Right atrium auricular region (tissue), 2 donors: ENCODE data around the gene MON2. TPM values are rescaled to one million over a fixed set of nuclear protein-coding genes. Genes with fewer than 3 reads are reported as not detected.
"Not testable (repeated sequence)": the region's sequence is repeated elsewhere in the genome, so short reads cannot be mapped to it uniquely, and the experiment has no call there.

Source experiments
- DNase-seq: peaks from one replicate; pipeline ENCODE4 v3.0.0-alpha.2; 2019; ENCODE audit warnings: low spot score
- H3K27ac ChIP-seq, 2 donors: fragments of 200-600 bp; sonication (generic); 1 replicate in 1 of 2; 2 replicates in 1 of 2; pipeline ENCODE4 v1.5.1; 2016 to 2019
- H3K27me3 ChIP-seq, 2 donors: fragments of 200-600 bp; sonication (generic); one replicate each; pipeline versions ENCODE4 v1.5.1 to v1.6.0; 2017 to 2019
- H3K36me3 ChIP-seq: fragments of 200-600 bp; sonication (generic); one replicate; pipeline ENCODE4 v1.5.1; 2016
- H3K4me1 ChIP-seq, 2 donors: fragments of 200-600 bp; sonication (generic); one replicate each; pipeline versions ENCODE4 v1.5.1 to v1.6.0; 2017 to 2019
- H3K4me3 ChIP-seq, 2 donors: fragments of 200-600 bp; sonication (generic); 1 replicate in 1 of 2; 2 replicates in 1 of 2; pipeline ENCODE4 v1.5.1; 2017 to 2019; ENCODE audit warnings: mild to moderate bottlenecking in 1 of 2, moderate library complexity in 1 of 2
- H3K9me3 ChIP-seq, 2 donors: fragments of 200-600 bp; sonication (generic); one replicate each; pipeline ENCODE4 v1.5.1; 2019
- total RNA-seq, 2 donors: library from RNA; depleted of rRNA; stranded (reverse); fragments of >200 nt; gene quantifications; one replicate each; pipeline ENCODE4 v1.1.0, GENCODE V29; 2016
- TF ChIP-seq, protein P1 (sequence below), 2 donors: fragments of 200-600 bp; sonication (generic); IDR thresholded peaks; one replicate each; pipeline ENCODE4 v1.5.1; 2019; ENCODE audit warnings: antibody characterized with exemption in 2 of 2

MON2 gene
- total RNA-seq, 2 donors from 2014 or later: 14.3 to 16.5 TPM

- TF ChIP-seq, protein P1, sequence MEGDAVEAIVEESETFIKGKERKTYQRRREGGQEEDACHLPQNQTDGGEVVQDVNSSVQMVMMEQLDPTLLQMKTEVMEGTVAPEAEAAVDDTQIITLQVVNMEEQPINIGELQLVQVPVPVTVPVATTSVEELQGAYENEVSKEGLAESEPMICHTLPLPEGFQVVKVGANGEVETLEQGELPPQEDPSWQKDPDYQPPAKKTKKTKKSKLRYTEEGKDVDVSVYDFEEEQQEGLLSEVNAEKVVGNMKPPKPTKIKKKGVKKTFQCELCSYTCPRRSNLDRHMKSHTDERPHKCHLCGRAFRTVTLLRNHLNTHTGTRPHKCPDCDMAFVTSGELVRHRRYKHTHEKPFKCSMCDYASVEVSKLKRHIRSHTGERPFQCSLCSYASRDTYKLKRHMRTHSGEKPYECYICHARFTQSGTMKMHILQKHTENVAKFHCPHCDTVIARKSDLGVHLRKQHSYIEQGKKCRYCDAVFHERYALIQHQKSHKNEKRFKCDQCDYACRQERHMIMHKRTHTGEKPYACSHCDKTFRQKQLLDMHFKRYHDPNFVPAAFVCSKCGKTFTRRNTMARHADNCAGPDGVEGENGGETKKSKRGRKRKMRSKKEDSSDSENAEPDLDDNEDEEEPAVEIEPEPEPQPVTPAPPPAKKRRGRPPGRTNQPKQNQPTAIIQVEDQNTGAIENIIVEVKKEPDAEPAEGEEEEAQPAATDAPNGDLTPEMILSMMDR (IDR thresholded peaks at IDR 0.05): no peak
- H3K36me3 ChIP-seq: peaks cover 57% of the 10 kb centered on the region
- H3K4me3 ChIP-seq: no peak overlapping the region
- no peak for DNase-seq
- H3K9me3 ChIP-seq: no peaks in the 10 kb centered on the region
- H3K4me1 ChIP-seq: no peaks in the 10 kb centered on the region
- H3K27me3 ChIP-seq: no peaks in the 10 kb centered on the region
- no peak overlapping the region for H3K27ac ChIP-seq
Observed at GRCh38 chr12:62505786-62506185, 39.2 kb downstream of the MON2 start.

- Histone ChIP-seq H3K4me3 (no peak overlapping the region), H3K9me3 (no peaks in the 10 kb centered on the region), H3K4me1 (no peaks in the 10 kb centered on the region), H3K27ac (no peak overlapping the region), H3K27me3 (no peaks in the 10 kb centered on the region), H3K36me3 (peaks cover 30% of the 10 kb centered on the region)
- no peak for DNase-seq
- TF ChIP-seq, protein P1 (IDR thresholded peaks at IDR 0.05): no peak
Observed at GRCh38 chr12:62512901-62513300, 46.3 kb downstream of the MON2 start.

DNA sequence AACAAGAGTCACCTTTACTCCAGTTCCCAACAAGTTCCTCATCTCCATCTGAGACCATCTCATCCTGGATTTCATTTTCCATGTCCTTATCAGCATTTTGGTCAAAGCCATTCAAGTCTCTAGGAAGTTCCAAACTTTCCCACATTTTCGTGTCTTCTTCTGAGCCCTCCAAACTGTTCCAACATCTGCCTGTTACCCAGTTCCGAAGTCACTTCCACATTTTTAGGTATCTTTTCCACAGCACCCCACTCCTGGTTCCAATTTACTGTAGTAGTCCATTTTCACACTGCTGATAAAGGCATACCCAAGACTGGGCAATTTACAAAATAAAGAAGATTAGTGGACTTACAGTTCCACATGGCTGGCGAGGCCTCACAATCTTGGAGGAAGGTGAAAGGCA lies 47.5 kb downstream of the MON2 start:
- peaks cover 21% of the 10 kb centered on the region for H3K36me3 ChIP-seq
- not testable (repeated sequence) for H3K27ac ChIP-seq, DNase-seq, H3K9me3 ChIP-seq, H3K4me1 ChIP-seq, H3K4me3 ChIP-seq, H3K27me3 ChIP-seq

DNA sequence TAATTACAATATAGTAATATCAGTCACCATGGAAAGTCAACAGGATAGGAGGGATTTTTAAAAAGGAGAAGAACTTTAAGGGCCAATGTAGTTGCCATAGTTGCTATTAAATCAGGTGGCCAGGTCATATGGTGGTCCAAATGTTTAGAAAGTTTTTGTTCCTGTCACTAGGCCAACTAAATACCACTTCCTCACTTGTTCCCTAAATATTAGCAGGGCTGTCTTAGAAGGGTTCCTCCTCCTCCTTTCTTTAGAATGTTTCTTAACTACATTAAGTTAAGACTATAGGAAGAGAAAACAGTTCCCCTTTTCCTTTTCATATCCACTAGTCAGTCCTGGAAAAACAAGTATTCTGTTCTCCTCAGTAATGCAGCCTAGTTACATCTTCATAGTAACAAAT lies 50.3 kb downstream of the MON2 start:
- Histone ChIP-seq H3K4me3 (no peak overlapping the region), H3K9me3 (no peaks in the 10 kb centered on the region), H3K4me1 (no peaks in the 10 kb centered on the region), H3K27me3 (no peaks in the 10 kb centered on the region), H3K27ac (no peak overlapping the region), H3K36me3 (no peaks in the 10 kb centered on the region)
- TF ChIP-seq, protein P1 (IDR thresholded peaks at IDR 0.05): no peak
- DNase-seq: no peak

DNA sequence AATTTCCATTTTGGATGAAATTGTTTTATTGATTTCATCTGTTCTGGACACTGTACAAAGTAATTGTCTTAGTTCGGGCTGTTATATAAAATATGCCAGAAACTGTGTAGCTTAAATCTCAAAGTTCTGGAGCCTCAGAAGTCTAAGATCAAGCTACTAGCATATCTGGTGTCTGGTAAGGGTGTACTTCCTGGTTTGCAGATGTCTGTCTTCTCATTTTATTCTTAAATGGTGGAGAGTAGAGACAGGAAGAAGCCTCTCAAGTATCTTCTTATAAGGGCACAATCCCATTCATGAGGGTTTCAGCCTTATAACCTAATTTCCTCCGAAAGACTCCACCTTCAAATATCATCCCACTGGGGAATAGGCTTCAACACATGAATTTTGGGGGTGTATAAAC lies 51.3 kb downstream of the MON2 start:
- Histone ChIP-seq H3K27me3 (no peaks in the 10 kb centered on the region), H3K4me3 (no peak overlapping the region), H3K4me1 (no peaks in the 10 kb centered on the region), H3K9me3 (no peaks in the 10 kb centered on the region), H3K27ac (no peak overlapping the region), H3K36me3 (no peaks in the 10 kb centered on the region)
- no peak for DNase-seq
- TF ChIP-seq, protein P1 (IDR thresholded peaks at IDR 0.05): no peak

GRCh38 chr12:62519043-62519442 lies 52.4 kb downstream of the MON2 start:
- no peak for DNase-seq
- Histone ChIP-seq H3K4me3 (no peak overlapping the region), H3K36me3 (no peaks in the 10 kb centered on the region), H3K4me1 (no peaks in the 10 kb centered on the region), H3K27me3 (no peaks in the 10 kb centered on the region), H3K27ac (peak overlapping the region in 1 of 2 donors; percentile 20), H3K9me3 (no peaks in the 10 kb centered on the region)
- TF ChIP-seq, protein P1 (IDR thresholded peaks at IDR 0.05): no peak
